ENCODE data around the gene ADK.
A peak's percentile ranks its signal among the peaks of the same experiment; 100 is the strongest.
"Not testable (repeated sequence)": the region's sequence is repeated elsewhere in the genome, so short reads cannot be mapped to it uniquely, and the experiment has no call there.

ADK gene

GRCh38 chr10:74306227-74306982 is 155.4 kb downstream of the ADK start:
- FAIRE-seq = no peak

DNA sequence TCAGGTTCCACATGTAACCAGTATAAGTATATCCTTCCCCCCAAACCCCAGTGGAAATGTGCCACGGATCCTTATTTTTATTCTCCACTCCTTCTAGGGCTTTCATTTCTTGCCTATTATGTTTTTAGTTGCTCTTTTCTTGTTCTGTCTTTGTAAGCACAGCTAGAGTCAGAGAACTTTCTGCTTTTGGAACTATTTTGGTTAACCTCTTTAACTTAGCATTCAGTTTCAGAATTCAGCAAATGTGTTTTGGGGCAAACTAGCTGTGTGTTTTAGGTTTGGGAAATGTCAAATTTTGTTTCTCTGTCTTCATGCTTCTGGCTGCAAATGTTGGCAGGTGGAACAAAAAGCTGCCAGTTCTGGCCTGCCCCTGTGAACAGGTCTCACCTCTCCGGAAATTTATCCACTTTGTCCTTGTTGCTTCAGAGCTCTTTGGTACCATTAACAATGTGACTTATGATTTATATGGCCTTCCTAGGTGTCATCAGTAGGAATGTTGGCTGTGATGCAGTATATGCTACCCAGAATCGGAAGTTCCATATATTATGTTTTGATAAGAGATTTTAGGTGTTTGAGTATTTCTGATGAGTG is 156.1 kb downstream of the ADK start:
- no peak for FAIRE-seq

- FAIRE-seq = no peak
These were observed 159.7 kb downstream of the ADK start for GRCh38 chr10:74310652-74311257.

DNA sequence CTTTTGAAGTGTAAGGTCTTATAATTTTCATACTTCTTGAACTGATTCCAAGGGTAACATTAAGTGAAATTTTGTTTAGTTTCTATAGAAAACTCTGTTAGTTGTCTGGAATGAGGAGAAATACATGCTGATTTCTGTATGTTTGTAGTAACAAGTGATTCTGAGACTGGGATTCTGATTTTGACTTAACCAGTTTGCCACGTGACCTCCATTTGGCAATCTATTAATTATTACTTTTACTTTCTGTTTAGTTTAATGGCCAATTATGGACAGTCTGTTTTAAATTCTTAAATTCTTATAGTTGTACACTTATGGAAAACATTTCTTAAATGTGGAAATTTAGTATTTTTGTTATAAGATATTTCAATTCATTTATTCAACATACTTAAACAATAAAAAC is 163.1 kb downstream of the ADK start:
- peak; percentile 94 for FAIRE-seq

- no peak for FAIRE-seq
These were observed 169.0 kb downstream of the ADK start for GRCh38 chr10:74320026-74320425.

GRCh38 chr10:74320717-74321116 is 169.7 kb downstream of the ADK start:
- FAIRE-seq = no peak

DNA sequence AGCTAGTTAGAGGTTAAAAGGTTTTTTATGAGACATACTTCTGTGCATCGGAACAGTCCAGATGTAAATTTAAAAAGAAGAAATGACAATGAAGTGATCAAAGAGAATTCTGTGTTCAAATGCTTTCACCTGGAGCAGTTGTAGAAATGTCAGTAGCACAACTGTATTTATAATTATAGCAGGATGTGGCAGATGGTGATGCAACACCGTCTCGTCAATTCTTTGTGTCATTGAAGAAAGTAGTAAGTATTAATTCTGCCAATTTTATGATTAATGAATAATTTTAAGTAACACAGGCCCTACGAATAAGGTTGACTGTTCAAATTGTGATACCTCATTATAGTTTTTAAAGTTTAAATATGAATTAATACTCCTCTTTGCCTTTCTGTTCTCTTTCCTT is 171.1 kb downstream of the ADK start:
- FAIRE-seq = no peak

GRCh38 chr10:74322565-74322964 is 171.5 kb downstream of the ADK start:
- no peak for FAIRE-seq

GRCh38 chr10:74328388-74328787 is 177.4 kb downstream of the ADK start:
- no peak for FAIRE-seq

GRCh38 chr10:74329873-74330272 is 178.9 kb downstream of the ADK start:
- no peak for FAIRE-seq

DNA sequence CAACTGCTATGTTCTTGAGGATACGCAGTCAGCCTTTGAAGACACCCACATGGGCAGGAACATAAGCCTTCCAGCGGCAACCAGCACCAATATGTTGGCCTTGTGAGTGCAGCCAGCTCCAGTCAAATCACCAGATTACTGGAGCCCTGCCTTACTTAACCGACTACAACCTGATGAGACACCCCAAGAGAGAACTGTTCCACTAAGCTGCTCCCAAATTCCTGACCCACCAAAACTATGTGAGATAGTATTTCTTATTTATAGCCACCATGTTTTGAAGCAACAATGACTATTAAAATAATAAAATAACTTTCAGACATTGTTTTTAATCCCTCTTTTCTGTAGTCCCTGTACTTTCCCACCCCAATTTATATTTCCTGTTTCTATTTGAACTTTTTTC is 179.6 kb downstream of the ADK start:
- no peak for FAIRE-seq

GRCh38 chr10:74332398-74332797 is 181.4 kb downstream of the ADK start:
- FAIRE-seq = no peak

GRCh38 chr10:74333174-74333573 is 182.2 kb downstream of the ADK start:
- no peak for FAIRE-seq

- FAIRE-seq = no peak
These were observed 183.2 kb downstream of the ADK start for GRCh38 chr10:74334221-74334620.

- FAIRE-seq = no peak
These were observed 184.5 kb downstream of the ADK start for GRCh38 chr10:74335501-74335900.

- FAIRE-seq = no peak
These were observed 186.5 kb downstream of the ADK start for GRCh38 chr10:74337330-74338016.

DNA sequence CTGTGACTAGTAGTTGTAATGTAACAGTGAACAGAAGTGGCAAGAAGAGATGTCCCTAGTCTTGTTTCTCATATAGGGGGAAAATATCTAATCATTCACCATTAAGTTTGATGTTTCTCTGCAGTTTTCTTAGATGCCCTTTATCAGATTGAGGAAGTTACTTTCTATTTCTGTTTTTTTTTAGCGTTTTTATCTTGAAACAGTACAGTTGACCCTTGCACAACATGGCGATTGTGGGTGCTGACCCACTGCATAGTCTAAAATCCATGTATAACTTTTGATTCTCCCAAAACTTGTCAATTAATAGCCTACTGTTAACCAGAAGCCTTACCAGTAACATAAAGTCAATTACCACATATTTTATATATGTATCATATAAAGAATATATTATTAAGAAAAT is 192.0 kb downstream of the ADK start:
- no peak for FAIRE-seq

GRCh38 chr10:74343804-74344203 is 192.8 kb downstream of the ADK start:
- FAIRE-seq = no peak

GRCh38 chr10:74344306-74344705 is 193.3 kb downstream of the ADK start:
- no peak for FAIRE-seq

DNA sequence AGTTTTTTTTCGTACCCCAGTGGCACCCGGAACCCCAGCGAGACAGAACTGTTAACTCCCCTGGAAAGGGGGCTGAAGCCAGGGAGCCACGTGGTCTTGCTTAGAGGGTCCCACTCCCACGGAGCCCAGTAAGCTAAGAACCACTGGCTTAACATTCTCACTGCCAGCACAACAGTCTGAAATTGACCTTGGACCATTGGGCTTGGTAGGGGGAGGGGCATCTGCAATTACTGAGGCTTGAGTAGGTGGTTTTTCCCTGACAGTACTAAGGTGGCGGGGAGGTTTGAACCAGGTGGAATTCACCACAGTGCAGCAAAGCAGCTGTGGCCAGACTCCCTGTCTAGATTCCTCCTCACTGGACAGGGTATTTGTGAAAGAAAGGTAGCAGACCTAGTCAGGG is 196.5 kb downstream of the ADK start:
- FAIRE-seq = no peak

DNA sequence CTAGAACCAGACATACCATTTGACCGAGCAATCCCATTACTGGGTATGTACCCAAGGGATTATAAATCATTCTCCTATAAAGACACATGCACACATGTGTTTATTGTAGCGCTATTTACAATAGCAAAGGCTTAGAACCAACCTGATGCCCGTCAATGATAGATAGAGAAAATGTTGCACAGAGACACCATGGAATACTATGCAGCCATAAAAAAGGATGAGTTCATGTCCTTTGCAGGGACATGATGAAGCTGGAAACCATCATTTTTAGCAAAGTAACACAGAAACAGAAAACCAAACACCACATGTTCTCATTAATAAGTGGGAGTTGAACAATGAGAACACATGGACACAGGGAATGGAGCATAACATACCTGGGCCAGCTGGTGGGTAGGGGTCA is 202.0 kb downstream of the ADK start:
- not testable (repeated sequence) for FAIRE-seq

DNA sequence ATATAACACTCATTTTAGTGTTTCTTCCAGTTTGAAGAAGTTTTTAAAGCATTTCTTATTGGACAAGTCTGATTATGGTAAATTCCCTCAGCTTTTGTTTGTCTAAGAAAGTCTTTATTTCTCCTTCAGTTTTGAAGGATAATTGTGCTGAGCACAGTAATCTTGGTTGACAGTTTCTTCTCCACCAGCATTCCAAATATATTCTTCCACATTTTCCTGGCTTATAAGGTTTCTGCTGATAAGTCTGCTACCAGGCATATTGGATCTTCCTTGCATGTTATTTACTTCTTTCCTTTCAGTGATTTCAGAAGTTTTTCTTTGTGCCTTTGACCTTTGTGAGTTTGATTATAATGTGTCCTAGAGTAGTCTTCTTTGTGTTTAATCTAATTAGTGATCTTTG is 210.7 kb downstream of the ADK start:
- FAIRE-seq = no peak

- FAIRE-seq = no peak
These were observed 212.7 kb downstream of the ADK start for GRCh38 chr10:74363727-74364126.

- FAIRE-seq = no peak
These were observed 214.1 kb downstream of the ADK start for GRCh38 chr10:74365109-74365508.

All from islet of Langerhans (tissue), 1 donor.